PC-9 (cell line): ENCODE results near the gene KIFAP3.

Experiments
- EZH2 ChIP-seq: fragments of 200-600 bp; sonication (generic); IDR thresholded peaks from 2 replicates; pipeline ENCODE4 v1.8.0; 2017; ENCODE audit warnings: antibody characterized with exemption, low read depth
- TF ChIP-seq, protein P1 (sequence below): fragments of 200-600 bp; sonication (generic); conservative IDR thresholded peaks from 2 replicates; pipeline ENCODE4 v1.6.1; 2017; ENCODE audit warnings: mixed run types, antibody characterized with exemption, mild to moderate bottlenecking, moderate library complexity

DNA sequence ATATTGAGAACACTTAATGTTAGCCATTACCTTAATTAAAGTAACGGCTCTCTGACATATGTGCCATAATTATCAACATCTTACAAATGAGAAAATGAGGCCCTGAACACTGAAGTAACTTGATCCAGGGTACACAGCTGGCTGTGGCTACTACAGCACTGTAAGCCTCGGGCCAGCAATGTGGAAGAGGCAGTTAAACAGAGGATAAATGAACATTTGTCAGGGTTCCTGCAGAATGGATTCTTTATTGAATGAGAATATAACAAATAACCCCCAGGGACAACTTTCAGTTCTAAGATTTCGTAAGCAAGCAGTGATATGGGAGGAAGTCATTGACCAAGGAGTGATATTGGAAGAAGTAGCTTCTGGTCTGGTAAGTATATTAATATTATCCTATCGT, 110.3 kb downstream of the KIFAP3 start:
- TF ChIP-seq, protein P1, sequence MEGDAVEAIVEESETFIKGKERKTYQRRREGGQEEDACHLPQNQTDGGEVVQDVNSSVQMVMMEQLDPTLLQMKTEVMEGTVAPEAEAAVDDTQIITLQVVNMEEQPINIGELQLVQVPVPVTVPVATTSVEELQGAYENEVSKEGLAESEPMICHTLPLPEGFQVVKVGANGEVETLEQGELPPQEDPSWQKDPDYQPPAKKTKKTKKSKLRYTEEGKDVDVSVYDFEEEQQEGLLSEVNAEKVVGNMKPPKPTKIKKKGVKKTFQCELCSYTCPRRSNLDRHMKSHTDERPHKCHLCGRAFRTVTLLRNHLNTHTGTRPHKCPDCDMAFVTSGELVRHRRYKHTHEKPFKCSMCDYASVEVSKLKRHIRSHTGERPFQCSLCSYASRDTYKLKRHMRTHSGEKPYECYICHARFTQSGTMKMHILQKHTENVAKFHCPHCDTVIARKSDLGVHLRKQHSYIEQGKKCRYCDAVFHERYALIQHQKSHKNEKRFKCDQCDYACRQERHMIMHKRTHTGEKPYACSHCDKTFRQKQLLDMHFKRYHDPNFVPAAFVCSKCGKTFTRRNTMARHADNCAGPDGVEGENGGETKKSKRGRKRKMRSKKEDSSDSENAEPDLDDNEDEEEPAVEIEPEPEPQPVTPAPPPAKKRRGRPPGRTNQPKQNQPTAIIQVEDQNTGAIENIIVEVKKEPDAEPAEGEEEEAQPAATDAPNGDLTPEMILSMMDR: no peak
- no peak for TF ChIP-seq EZH2
